Measurements from ENCODE around the gene DNPH1. TPM values are rescaled to one million over a fixed set of nuclear protein-coding genes. Genes with fewer than 3 reads are reported as not detected.

Gene DNPH1, protein sequence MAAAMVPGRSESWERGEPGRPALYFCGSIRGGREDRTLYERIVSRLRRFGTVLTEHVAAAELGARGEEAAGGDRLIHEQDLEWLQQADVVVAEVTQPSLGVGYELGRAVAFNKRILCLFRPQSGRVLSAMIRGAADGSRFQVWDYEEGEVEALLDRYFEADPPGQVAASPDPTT
- 22.8 to 34.1 TPM (median 24.5 TPM) in 3 replicates for total RNA-seq
- long read RNA-seq, transcript DNPH1-201 (4 exons, 657 nt): major isoform, 35 of 41 reads
- long read RNA-seq, transcript DNPH1-202 (3 exons, 796 nt): minor isoform, 5 of 41 reads
- long read RNA-seq, partial matches to known transcripts: 0 of 41 reads
- long read RNA-seq, other reads (novel, unspliced or antisense): 0 of 41 reads

DNA sequence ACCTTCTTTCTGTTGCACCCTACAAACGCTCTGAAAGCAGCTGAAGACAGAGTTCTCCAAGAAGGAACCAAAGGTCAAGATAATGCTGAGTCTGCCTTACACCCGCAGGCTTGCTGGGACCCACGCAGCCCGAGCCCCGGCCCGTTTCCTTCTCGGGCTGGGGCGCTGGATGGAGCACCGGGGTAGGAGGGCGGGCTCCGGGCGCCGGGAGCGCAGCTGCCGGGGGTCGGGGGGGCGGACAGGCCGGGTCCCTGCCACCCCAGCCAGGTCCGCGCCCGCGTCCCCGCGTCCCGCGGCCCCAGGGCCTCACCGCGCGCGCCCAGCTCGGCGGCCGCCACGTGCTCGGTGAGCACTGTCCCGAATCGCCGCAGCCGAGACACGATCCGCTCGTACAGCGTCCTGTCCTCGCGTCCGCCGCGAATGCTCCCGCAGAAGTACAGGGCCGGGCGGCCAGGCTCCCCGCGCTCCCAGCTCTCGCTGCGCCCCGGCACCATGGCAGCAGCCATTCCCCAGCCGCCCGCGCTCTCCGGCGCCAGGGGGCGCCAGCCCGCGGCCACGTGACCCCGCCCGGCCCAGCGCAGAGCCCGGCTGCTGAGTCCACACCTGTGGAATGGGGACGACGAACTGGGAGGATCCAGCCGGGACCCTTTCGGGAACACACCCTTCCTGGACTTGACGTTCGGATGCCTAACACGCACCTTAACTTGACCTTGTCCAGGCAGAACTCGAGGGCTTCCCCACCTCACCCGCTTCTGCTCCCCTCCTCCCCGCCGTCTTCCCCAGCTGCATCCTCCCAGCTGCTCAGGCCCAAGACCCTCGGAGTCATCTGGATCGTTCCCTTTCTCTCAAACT is at the start of gene DNPH1:
Gene DNPH1, minus strand, starts transcription at position 531 of the 852 bp plus-strand sequence. Its CDS starts 25 bp downstream, at position 506.
- Mint-ChIP-seq H3K27me3 (ENCODE audit: low read depth) (peaks cover 15% of the 10 kb centered on the region), H3K27ac (ENCODE audit: unreplicated experiment) (no peak within 1 kb of the TSS), H3K4me3 (ENCODE audit: unreplicated experiment) (peak within 1 kb of the TSS; percentile 70), H3K36me3 (ENCODE audit: low read depth) (peaks cover 3% of the 10 kb centered on the region), H3K9me3 (ENCODE audit: low read depth) (no peaks in the 10 kb centered on the region), H3K4me1 (ENCODE audit: low read depth) (peaks cover 17% of the 10 kb centered on the region)
- DNase-seq (ENCODE audit: low spot score): peak; percentile 87
- TF ChIP-seq, protein P1, sequence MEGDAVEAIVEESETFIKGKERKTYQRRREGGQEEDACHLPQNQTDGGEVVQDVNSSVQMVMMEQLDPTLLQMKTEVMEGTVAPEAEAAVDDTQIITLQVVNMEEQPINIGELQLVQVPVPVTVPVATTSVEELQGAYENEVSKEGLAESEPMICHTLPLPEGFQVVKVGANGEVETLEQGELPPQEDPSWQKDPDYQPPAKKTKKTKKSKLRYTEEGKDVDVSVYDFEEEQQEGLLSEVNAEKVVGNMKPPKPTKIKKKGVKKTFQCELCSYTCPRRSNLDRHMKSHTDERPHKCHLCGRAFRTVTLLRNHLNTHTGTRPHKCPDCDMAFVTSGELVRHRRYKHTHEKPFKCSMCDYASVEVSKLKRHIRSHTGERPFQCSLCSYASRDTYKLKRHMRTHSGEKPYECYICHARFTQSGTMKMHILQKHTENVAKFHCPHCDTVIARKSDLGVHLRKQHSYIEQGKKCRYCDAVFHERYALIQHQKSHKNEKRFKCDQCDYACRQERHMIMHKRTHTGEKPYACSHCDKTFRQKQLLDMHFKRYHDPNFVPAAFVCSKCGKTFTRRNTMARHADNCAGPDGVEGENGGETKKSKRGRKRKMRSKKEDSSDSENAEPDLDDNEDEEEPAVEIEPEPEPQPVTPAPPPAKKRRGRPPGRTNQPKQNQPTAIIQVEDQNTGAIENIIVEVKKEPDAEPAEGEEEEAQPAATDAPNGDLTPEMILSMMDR (IDR thresholded peaks at IDR 0.05): peak; percentile 98

- peaks cover 23% of the 10 kb centered on the region for H3K27me3 Mint-ChIP-seq (ENCODE audit: low read depth)
These were observed 49.3 kb upstream of the DNPH1 start for GRCh38 chr6:43278524-43279078.

DNA sequence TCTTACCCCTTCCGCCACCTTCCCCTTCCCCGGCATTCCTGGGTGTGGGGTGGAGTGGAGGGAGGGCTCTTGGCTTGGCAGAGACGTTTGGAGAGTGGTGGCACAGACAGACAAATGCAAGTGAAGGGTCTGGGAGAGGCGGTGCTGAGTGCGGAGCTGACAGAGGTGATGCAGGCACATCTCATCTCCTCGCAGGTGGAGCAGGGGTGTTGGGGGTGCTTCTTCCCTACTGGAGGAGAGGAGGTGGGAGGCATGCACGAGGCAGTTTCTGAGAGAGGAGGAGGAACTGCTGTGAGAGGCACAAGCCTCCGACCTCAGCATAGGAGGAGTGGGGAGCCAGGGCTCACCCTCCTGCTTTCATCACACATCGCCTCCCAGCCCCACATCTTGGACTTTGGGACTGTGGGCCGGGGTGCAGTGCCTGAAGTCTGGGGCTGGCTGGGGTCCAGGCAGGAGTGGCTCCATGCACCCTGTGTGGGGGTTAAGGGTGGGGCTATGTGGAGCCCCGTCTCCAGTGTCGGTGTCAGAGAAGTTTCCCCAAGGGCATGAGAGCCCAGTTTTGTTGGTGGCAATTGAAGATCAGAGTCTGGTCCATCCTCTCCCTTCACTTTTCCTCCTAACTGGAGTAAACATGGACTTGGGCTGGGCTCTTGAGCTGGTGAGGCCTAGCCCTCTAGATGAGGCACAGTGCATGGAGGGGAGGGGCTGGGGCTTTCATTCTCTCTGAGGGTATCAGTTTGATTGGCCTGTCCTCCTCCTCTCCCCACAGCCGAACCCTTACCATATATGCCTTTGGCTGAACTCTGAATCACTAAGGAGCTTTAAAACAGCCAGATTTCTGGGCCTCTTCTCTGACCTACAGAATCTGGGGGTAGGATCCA is 48.6 kb upstream of the DNPH1 start:
- TF ChIP-seq, protein P1 (IDR thresholded peaks at IDR 0.05): no peak
- peaks cover 18% of the 10 kb centered on the region for H3K4me1 Mint-ChIP-seq (ENCODE audit: low read depth)
- no peak overlapping the region for H3K4me3 Mint-ChIP-seq (ENCODE audit: unreplicated experiment)
- H3K27me3 Mint-ChIP-seq (ENCODE audit: low read depth): peaks cover 27% of the 10 kb centered on the region
- no peak overlapping the region for H3K27ac Mint-ChIP-seq (ENCODE audit: unreplicated experiment)
- no peaks in the 10 kb centered on the region for H3K36me3 Mint-ChIP-seq (ENCODE audit: low read depth)
- no peak for DNase-seq (ENCODE audit: low spot score)
- no peaks in the 10 kb centered on the region for H3K9me3 Mint-ChIP-seq (ENCODE audit: low read depth)

More at GRCh38 chr6:43278524-43279078, 49.3 kb upstream of the DNPH1 start:
- TF ChIP-seq, protein P1 (IDR thresholded peaks at IDR 0.05): no peak
- no peak for DNase-seq (ENCODE audit: low spot score)
- Mint-ChIP-seq H3K9me3 (ENCODE audit: low read depth) (no peaks in the 10 kb centered on the region), H3K4me3 (ENCODE audit: unreplicated experiment) (no peak overlapping the region), H3K4me1 (ENCODE audit: low read depth) (peaks cover 18% of the 10 kb centered on the region), H3K27ac (ENCODE audit: unreplicated experiment) (no peak overlapping the region), H3K36me3 (ENCODE audit: low read depth) (no peaks in the 10 kb centered on the region)

- no peaks in the 10 kb centered on the region for H3K36me3 Mint-ChIP-seq (ENCODE audit: low read depth)
- H3K9me3 Mint-ChIP-seq (ENCODE audit: low read depth): no peaks in the 10 kb centered on the region
- H3K27me3 Mint-ChIP-seq (ENCODE audit: low read depth): peaks cover 24% of the 10 kb centered on the region
- peaks cover 18% of the 10 kb centered on the region for H3K4me1 Mint-ChIP-seq (ENCODE audit: low read depth)
- TF ChIP-seq, protein P1 (IDR thresholded peaks at IDR 0.05): no peak
- H3K27ac Mint-ChIP-seq (ENCODE audit: unreplicated experiment): no peak overlapping the region
- no peak overlapping the region for H3K4me3 Mint-ChIP-seq (ENCODE audit: unreplicated experiment)
- DNase-seq (ENCODE audit: low spot score): no peak
These were observed 48.0 kb upstream of the DNPH1 start for GRCh38 chr6:43277306-43277642.
